Measurements from ENCODE around the gene MCFD2.
"Not testable (repeated sequence)": the region's sequence is repeated elsewhere in the genome, so short reads cannot be mapped to it uniquely, and the experiment has no call there.

DNA sequence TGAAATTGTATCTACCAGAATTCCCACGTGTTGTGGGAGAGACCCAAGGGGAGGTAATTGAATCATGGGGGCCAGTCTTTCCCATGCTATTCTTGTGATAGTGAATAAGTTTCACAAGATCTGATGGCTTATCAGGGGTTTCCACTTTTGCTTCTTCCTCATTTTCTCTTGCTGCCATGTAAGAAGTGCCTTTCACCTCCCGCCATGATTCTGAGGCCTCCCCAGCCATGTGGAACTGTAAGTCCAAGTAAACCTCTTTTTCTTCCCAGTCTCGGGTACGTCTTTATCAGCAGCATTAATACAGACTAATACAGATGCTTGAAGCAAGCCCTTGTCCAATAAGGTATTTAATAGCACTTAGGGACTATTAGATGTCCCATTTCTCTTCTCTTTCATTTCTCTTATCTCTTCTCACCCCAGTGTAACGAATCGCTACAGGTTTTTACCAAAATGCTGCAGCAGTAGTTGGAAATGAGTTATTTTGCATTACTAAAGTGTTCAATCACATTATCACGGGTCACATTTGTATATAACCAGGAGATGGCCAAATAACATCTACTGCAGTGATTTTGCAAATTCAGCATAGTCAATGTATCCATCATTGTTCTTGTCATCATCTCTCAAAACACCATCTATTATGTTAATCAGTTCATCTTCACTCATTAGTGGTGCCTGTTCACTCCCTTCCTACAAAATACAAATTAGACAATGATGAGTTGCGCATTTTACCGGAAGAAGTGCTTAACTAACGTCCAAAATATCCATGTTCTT is 10.5 kb downstream of the MCFD2 start:
- TF ChIP-seq, protein P1, sequence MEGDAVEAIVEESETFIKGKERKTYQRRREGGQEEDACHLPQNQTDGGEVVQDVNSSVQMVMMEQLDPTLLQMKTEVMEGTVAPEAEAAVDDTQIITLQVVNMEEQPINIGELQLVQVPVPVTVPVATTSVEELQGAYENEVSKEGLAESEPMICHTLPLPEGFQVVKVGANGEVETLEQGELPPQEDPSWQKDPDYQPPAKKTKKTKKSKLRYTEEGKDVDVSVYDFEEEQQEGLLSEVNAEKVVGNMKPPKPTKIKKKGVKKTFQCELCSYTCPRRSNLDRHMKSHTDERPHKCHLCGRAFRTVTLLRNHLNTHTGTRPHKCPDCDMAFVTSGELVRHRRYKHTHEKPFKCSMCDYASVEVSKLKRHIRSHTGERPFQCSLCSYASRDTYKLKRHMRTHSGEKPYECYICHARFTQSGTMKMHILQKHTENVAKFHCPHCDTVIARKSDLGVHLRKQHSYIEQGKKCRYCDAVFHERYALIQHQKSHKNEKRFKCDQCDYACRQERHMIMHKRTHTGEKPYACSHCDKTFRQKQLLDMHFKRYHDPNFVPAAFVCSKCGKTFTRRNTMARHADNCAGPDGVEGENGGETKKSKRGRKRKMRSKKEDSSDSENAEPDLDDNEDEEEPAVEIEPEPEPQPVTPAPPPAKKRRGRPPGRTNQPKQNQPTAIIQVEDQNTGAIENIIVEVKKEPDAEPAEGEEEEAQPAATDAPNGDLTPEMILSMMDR (conservative IDR thresholded peaks at IDR 0.05; ENCODE audit: low read length): not testable (repeated sequence)
- not testable (repeated sequence) for TF ChIP-seq EZH2phosphoT487 (IDR thresholded peaks at IDR 0.05; ENCODE audit: borderline replicate concordance, low read depth, low read length)
